Liver (tissue), 3 donors: ENCODE measurements around the gene SLC35F4.

Experiments
- ATF3 ChIP-seq: IDR thresholded peaks from 2 replicates; pipeline ENCODE4 v1.6.1; 2016; ENCODE audit warnings: antibody characterized with exemption
- CTCF ChIP-seq: fragments of 150-350 bp; IDR thresholded peaks from 2 replicates; pipeline ENCODE4 v1.5.1; 2017; ENCODE audit warnings: improper control_type of control experiment, low read depth, low read length; ENCODE audit not compliant: missing input control
- EGR1 ChIP-seq, 2 donors: IDR thresholded peaks; 2 replicates each; pipeline ENCODE4 v1.6.1; 2016 to 2018; ENCODE audit warnings: antibody characterized with exemption in 2 of 2, low read depth in 2 of 2
- GABPA ChIP-seq, 2 donors: IDR thresholded peaks in 1 of 2; conservative IDR thresholded peaks in 1 of 2; 2 replicates each; pipeline ENCODE4 v1.6.1; 2016; ENCODE audit warnings: antibody characterized with exemption in 2 of 2, mild to moderate bottlenecking in 1 of 2, moderate library complexity in 1 of 2
- HNF4A ChIP-seq, 2 donors: conservative IDR thresholded peaks; 2 replicates each; pipeline ENCODE4 v1.6.1; 2016; ENCODE audit warnings: antibody characterized with exemption in 2 of 2, mild to moderate bottlenecking in 2 of 2
- JUND ChIP-seq, 2 donors: IDR thresholded peaks; 2 replicates each; pipeline ENCODE4 v1.6.1; 2016; ENCODE audit warnings: antibody characterized with exemption in 2 of 2
- MAX ChIP-seq: IDR thresholded peaks from 2 replicates; pipeline ENCODE4 v1.6.1; 2016; ENCODE audit warnings: antibody characterized with exemption
- RAD21 ChIP-seq, 2 donors: IDR thresholded peaks; 2 replicates each; pipeline ENCODE4 v1.6.1; 2016; ENCODE audit warnings: antibody characterized with exemption in 2 of 2, mild to moderate bottlenecking in 2 of 2
- REST ChIP-seq: IDR thresholded peaks from 2 replicates; pipeline ENCODE4 v1.6.1; 2016; ENCODE audit warnings: antibody characterized with exemption, mild to moderate bottlenecking
- TAF1 ChIP-seq: conservative IDR thresholded peaks from 2 replicates; pipeline ENCODE4 v1.6.1; 2016; ENCODE audit warnings: antibody characterized with exemption, mild to moderate bottlenecking
- YY1 ChIP-seq: IDR thresholded peaks from 2 replicates; pipeline ENCODE4 v1.6.1; 2016; ENCODE audit warnings: antibody characterized with exemption, mild to moderate bottlenecking
- donor health status: healthy.
- donor health status: healthy.

- TF ChIP-seq HNF4A (conservative IDR thresholded peaks at IDR 0.05): no peak
- no peak for TF ChIP-seq GABPA (IDR thresholded peaks at IDR 0.05 in 1 of 2, conservative IDR thresholded peaks at IDR 0.05 in 1 of 2)
- TF ChIP-seq RAD21 (IDR thresholded peaks at IDR 0.05): no peak
- TF ChIP-seq EGR1 (IDR thresholded peaks at IDR 0.05; ENCODE audit: low read depth in 2 of 2): no peak
- no peak for TF ChIP-seq CTCF
- TF ChIP-seq TAF1: no peak
- no peak for TF ChIP-seq MAX
- TF ChIP-seq ATF3: no peak
- no peak for TF ChIP-seq REST
- no peak for TF ChIP-seq JUND (IDR thresholded peaks at IDR 0.05)
- TF ChIP-seq YY1: no peak
These were observed 45.3 kb downstream of the SLC35F4 start for GRCh38 chr14:57820581-57820980.
